RWPE2 (cell line): Measurements from ENCODE around the gene PANX1.

Experiments
- ATAC-seq: fragments of 200-7000 bp; cut with Tn5 transposase; 3 replicates; pipeline ENCODE4 v1.9.1; 2021; ENCODE audit warnings: low read depth
- DNase-seq: peaks from one replicate; pipeline ENCODE4 v3.0.0-alpha.2; 2020; ENCODE audit warnings: low spot score
- H3K27ac ChIP-seq: fragments of 450-650 bp; 2 replicates; pipeline ENCODE4 v1.5.1; 2017; ENCODE audit warnings: mild to moderate bottlenecking; ENCODE audit not compliant: poor library complexity, severe bottlenecking
- H3K27me3 ChIP-seq: fragments of 250-450 bp; sonication (Bioruptor Pico); 2 replicates; pipeline ENCODE4 v1.5.1; 2021; ENCODE audit warnings: mild to moderate bottlenecking, moderate library complexity; ENCODE audit not compliant: insufficient read depth, poor library complexity, severe bottlenecking
- H3K36me3 ChIP-seq: fragments of 250-450 bp; sonication (Bioruptor Pico); 2 replicates; pipeline ENCODE4 v1.5.1; 2020; ENCODE audit warnings: low read depth, mild to moderate bottlenecking, moderate library complexity
- H3K4me1 ChIP-seq: fragments of 250-450 bp; sonication (Bioruptor Pico); 2 replicates; pipeline ENCODE4 v1.5.1; 2021; ENCODE audit warnings: mild to moderate bottlenecking, moderate library complexity; ENCODE audit not compliant: insufficient read depth, poor library complexity, severe bottlenecking
- H3K4me3 ChIP-seq: fragments of 250-450 bp; sonication (Bioruptor Pico); 2 replicates; pipeline ENCODE4 v1.5.1; 2021; ENCODE audit warnings: mild to moderate bottlenecking, moderate library complexity; ENCODE audit not compliant: severe bottlenecking
- H3K9me3 ChIP-seq: fragments of 250-450 bp; sonication (Bioruptor Pico); 2 replicates; pipeline ENCODE4 v1.5.1; 2021; ENCODE audit warnings: mild to moderate bottlenecking, moderate library complexity; ENCODE audit not compliant: severe bottlenecking
- CTCF ChIP-seq: fragments of 450-650 bp; IDR thresholded peaks from one replicate; pipeline ENCODE4 v1.5.1; 2017; ENCODE audit warnings: mild to moderate bottlenecking, moderate library complexity; ENCODE audit not compliant: poor library complexity, severe bottlenecking

PANX1 gene

GRCh38 chr11:94186342-94187203 lies 57.9 kb downstream of the PANX1 start:
- no peak for ATAC-seq
- H3K36me3 ChIP-seq: peaks cover 12% of the 10 kb centered on the region
- no peaks in the 10 kb centered on the region for H3K27me3 ChIP-seq
- H3K4me3 ChIP-seq: no peak overlapping the region
- H3K9me3 ChIP-seq: no peaks in the 10 kb centered on the region
- no peak for TF ChIP-seq CTCF
- no peak overlapping the region for H3K27ac ChIP-seq
- DNase-seq: no peak
- H3K4me1 ChIP-seq: no peaks in the 10 kb centered on the region

- Histone ChIP-seq H3K4me1 (peaks cover 7% of the 10 kb centered on the region), H3K4me3 (no peak overlapping the region), H3K36me3 (no peaks in the 10 kb centered on the region), H3K9me3 (no peaks in the 10 kb centered on the region), H3K27ac (no peak overlapping the region), H3K27me3 (no peaks in the 10 kb centered on the region)
- DNase-seq: peak; percentile 71
- ATAC-seq: peak; percentile 96
- no peak for TF ChIP-seq CTCF
Measured at GRCh38 chr11:94193288-94193687, 64.6 kb downstream of the PANX1 start.

- TF ChIP-seq CTCF: no peak
- H3K27me3 ChIP-seq: no peaks in the 10 kb centered on the region
- no peaks in the 10 kb centered on the region for H3K9me3 ChIP-seq
- DNase-seq (no peak), ATAC-seq (peak; percentile 39)
- peaks cover 7% of the 10 kb centered on the region for H3K4me1 ChIP-seq
- H3K27ac ChIP-seq: no peak overlapping the region
- no peak overlapping the region for H3K4me3 ChIP-seq
- H3K36me3 ChIP-seq: no peaks in the 10 kb centered on the region
Measured at GRCh38 chr11:94194712-94195111, 66.1 kb downstream of the PANX1 start.

- Histone ChIP-seq H3K9me3 (no peaks in the 10 kb centered on the region), H3K4me1 (peaks cover 7% of the 10 kb centered on the region), H3K27ac (no peak overlapping the region), H3K27me3 (no peaks in the 10 kb centered on the region), H3K4me3 (no peak overlapping the region), H3K36me3 (no peaks in the 10 kb centered on the region)
- TF ChIP-seq CTCF: no peak
- ATAC-seq: no peak
- DNase-seq: no peak
Measured at GRCh38 chr11:94196363-94196762, 67.7 kb downstream of the PANX1 start.

- TF ChIP-seq CTCF: no peak
Measured at GRCh38 chr11:94198718-94199117, 70.1 kb downstream of the PANX1 start.

More at GRCh38 chr11:94198718-94199117, 70.1 kb downstream of the PANX1 start:
- Histone ChIP-seq H3K4me3 (no peak overlapping the region), H3K9me3 (no peaks in the 10 kb centered on the region), H3K27ac (no peak overlapping the region), H3K36me3 (no peaks in the 10 kb centered on the region), H3K4me1 (peaks cover 2% of the 10 kb centered on the region), H3K27me3 (no peaks in the 10 kb centered on the region)
- DNase-seq (no peak), ATAC-seq (no peak)
